GM21390 (cell line): Measurements from ENCODE around the gene RIMS3.
"Not testable (repeated sequence)": the region's sequence is repeated elsewhere in the genome, so short reads cannot be mapped to it uniquely, and the experiment has no call there.

Experiments used
- ATAC-seq: cut with Tn5 transposase; IDR thresholded peaks from one replicate; pipeline ENCODE4 v1.9.1; 2021; ENCODE audit not compliant: unreplicated experiment

Gene RIMS3

GRCh38 chr1:40633523-40633922 is 32.0 kb downstream of the RIMS3 start:
- no peak for ATAC-seq

- no peak for ATAC-seq
These were observed 34.8 kb downstream of the RIMS3 start for GRCh38 chr1:40630488-40631223.

GRCh38 chr1:40629546-40629945 is 35.9 kb downstream of the RIMS3 start:
- ATAC-seq: not testable (repeated sequence)

- no peak for ATAC-seq
These were observed 36.6 kb downstream of the RIMS3 start for GRCh38 chr1:40628903-40629292.

GRCh38 chr1:40627987-40628902 is 37.2 kb downstream of the RIMS3 start:
- peak; percentile 71 for ATAC-seq

GRCh38 chr1:40626383-40626770 is 39.1 kb downstream of the RIMS3 start:
- no peak for ATAC-seq

GRCh38 chr1:40625476-40626382 is 39.8 kb downstream of the RIMS3 start:
- no peak for ATAC-seq

GRCh38 chr1:40625076-40625475 is 40.4 kb downstream of the RIMS3 start:
- no peak for ATAC-seq

GRCh38 chr1:40622936-40623629 is 42.4 kb downstream of the RIMS3 start:
- ATAC-seq: no peak

GRCh38 chr1:40621821-40622450 is 43.5 kb downstream of the RIMS3 start:
- ATAC-seq: no peak

GRCh38 chr1:40620586-40621210 is 44.8 kb downstream of the RIMS3 start:
- no peak for ATAC-seq

GRCh38 chr1:40620150-40620549 is 45.3 kb downstream of the RIMS3 start:
- ATAC-seq: no peak

GRCh38 chr1:40618108-40618507 is 47.4 kb downstream of the RIMS3 start:
- ATAC-seq: no peak

GRCh38 chr1:40612345-40612831 is 53.1 kb downstream of the RIMS3 start:
- ATAC-seq: no peak

GRCh38 chr1:40610156-40610555 is 55.3 kb downstream of the RIMS3 start:
- ATAC-seq: no peak

- no peak for ATAC-seq
These were observed 57.6 kb downstream of the RIMS3 start for GRCh38 chr1:40607921-40608320.

- no peak for ATAC-seq
These were observed 58.5 kb downstream of the RIMS3 start for GRCh38 chr1:40606978-40607377.

- ATAC-seq: no peak
These were observed 59.3 kb downstream of the RIMS3 start for GRCh38 chr1:40606194-40606593.

- no peak for ATAC-seq
These were observed 65.6 kb downstream of the RIMS3 start for GRCh38 chr1:40599926-40600325.
